ENCODE measurements around the gene CARMIL1.

Gene CARMIL1

DNA sequence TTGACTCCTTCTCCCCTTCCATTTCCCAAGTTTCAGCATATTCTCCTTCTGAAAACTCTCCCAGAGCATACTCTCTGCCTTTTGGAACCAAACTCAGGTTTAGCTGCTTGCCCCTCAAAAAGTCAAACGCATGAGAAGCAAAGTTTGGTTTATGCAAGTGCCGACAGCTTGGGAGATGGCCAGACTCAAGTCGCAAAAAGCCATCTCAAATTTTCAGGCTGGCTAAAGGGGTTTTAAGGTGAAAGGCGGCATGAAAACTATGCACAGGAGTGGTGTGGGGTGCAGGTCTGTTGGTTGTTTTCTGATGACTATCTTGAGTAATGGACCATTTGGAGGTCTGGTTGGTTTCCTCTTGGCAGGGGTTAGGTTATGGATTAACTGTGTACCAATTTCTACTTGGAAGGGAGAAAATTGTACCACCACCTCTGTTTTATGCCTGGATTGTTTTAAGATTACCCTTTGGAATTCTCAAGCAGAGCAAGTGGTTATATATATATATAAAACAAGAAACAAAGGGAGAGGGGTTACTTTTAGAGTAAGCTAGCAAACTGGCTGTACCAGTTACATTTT is 320.4 kb downstream of the CARMIL1 start:
- DNase-seq (ENCODE audit: low read depth), result no peak
- TF ChIP-seq, protein P1, sequence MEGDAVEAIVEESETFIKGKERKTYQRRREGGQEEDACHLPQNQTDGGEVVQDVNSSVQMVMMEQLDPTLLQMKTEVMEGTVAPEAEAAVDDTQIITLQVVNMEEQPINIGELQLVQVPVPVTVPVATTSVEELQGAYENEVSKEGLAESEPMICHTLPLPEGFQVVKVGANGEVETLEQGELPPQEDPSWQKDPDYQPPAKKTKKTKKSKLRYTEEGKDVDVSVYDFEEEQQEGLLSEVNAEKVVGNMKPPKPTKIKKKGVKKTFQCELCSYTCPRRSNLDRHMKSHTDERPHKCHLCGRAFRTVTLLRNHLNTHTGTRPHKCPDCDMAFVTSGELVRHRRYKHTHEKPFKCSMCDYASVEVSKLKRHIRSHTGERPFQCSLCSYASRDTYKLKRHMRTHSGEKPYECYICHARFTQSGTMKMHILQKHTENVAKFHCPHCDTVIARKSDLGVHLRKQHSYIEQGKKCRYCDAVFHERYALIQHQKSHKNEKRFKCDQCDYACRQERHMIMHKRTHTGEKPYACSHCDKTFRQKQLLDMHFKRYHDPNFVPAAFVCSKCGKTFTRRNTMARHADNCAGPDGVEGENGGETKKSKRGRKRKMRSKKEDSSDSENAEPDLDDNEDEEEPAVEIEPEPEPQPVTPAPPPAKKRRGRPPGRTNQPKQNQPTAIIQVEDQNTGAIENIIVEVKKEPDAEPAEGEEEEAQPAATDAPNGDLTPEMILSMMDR (IDR thresholded peaks at IDR 0.05; ENCODE audit: control insufficient read depth, insufficient read depth, low read depth, low read length, missing control alignments), result no peak
- H3K4me3 ChIP-seq (ENCODE audit: control insufficient read depth, low read depth, low read length), result no peak overlapping the region

DNA sequence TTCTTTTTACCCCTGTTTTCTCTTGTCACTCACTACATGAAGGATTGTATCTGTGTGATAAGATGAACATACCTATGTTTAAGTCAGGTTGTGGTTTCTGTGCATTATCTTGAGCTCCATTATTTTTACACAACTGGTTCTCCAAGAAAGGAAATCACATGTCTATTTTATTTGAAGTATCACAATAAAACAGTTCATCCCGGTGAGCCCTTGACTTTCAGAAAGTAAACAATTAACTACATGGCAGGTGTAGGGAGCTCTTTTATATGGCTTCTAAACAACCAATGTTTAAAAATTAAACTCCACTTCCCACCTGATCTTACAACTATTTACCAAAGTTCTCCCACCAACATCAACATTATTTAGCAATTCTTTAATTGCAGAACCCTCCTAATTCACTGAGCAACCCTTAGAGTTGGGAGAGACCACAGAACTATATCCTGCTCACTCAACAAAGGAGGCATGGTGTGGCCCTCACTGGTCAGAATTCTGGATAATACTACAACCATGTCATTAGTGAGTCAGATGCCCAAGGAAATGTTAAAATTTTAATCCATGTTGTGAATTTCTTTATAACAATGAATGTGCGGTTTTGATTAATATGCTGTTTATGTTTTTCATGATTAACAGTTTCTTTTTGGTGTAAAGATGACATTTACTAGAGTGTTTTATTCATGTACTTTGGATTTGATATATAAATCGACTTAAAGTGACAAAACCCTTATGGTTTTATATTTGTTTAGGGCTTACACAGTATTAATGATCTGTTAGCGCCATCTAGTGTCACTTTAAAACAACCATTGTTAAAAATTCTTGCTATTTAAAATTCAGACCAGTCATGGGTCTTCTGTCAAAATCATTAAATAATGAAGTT is 322.9 kb downstream of the CARMIL1 start:
- no peak overlapping the region for H3K4me3 ChIP-seq (ENCODE audit: control insufficient read depth, low read depth, low read length)
- TF ChIP-seq, protein P1 (IDR thresholded peaks at IDR 0.05; ENCODE audit: control insufficient read depth, insufficient read depth, low read depth, low read length, missing control alignments), result peak; percentile 40
- peak; percentile 25 for DNase-seq (ENCODE audit: low read depth)

DNA sequence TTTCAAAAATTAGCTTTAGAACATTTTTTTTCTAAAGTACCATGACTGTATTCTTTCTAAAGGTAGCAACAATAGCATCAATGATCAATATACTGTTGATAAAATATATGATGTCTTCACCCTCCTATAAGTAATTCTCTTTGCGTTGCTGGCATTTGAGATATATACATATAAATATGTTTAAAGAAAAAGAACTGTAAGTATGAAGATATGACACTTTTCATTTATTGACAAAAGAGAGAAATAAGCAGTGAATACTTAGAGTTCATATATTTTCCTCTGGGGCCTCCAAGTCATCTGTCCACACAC is 323.5 kb downstream of the CARMIL1 start:
- TF ChIP-seq, protein P1 (IDR thresholded peaks at IDR 0.05; ENCODE audit: control insufficient read depth, insufficient read depth, low read depth, low read length, missing control alignments), result no peak
- H3K4me3 ChIP-seq (ENCODE audit: control insufficient read depth, low read depth, low read length), result no peak overlapping the region
- no peak for DNase-seq (ENCODE audit: low read depth)

DNA sequence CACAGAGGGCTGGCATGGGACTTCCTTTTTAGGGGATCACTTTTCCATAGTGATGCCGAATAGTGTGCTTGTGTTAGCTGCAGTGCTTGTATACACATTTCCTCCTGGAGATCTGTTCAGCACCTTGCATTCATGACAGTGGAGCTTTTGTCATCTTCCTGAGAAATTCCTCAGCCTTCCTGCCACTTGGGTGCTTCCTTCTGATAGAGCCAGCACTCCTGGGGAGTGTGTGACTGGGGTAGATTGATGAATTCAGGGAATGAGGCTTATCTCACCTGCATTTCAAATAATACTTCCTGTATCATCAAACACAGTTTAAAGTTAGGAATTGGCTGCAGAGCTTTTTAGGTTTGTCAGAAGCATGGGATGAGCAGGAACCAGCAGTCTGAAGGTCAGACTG is 324.1 kb downstream of the CARMIL1 start:
- no peak for DNase-seq (ENCODE audit: low read depth)
- no peak overlapping the region for H3K4me3 ChIP-seq (ENCODE audit: control insufficient read depth, low read depth, low read length)
- TF ChIP-seq, protein P1 (IDR thresholded peaks at IDR 0.05; ENCODE audit: control insufficient read depth, insufficient read depth, low read depth, low read length, missing control alignments), result no peak

DNA sequence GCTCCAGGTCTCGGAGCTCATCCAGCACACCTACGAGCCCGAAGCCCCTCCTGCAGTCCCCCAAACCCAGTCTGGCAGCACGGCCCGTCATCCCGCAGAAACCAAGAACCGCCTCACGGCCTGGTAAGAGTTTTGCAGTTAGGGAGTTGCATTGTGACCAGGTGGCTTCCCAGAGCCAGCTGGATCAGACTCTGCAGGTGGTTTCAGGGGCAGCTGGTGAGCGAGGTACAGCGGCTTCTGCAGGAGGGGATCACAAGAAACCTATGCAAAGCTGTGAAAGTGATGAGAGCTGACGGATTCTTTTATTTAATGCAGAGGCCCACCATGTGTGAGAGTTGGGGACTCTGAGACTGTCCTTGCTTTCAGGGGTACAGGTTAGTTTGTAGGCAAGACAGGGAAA is 327.0 kb downstream of the CARMIL1 start:
- no peak overlapping the region for H3K4me3 ChIP-seq (ENCODE audit: control insufficient read depth, low read depth, low read length)
- DNase-seq (ENCODE audit: low read depth), result no peak
- TF ChIP-seq, protein P1 (IDR thresholded peaks at IDR 0.05; ENCODE audit: control insufficient read depth, insufficient read depth, low read depth, low read length, missing control alignments), result no peak

DNA sequence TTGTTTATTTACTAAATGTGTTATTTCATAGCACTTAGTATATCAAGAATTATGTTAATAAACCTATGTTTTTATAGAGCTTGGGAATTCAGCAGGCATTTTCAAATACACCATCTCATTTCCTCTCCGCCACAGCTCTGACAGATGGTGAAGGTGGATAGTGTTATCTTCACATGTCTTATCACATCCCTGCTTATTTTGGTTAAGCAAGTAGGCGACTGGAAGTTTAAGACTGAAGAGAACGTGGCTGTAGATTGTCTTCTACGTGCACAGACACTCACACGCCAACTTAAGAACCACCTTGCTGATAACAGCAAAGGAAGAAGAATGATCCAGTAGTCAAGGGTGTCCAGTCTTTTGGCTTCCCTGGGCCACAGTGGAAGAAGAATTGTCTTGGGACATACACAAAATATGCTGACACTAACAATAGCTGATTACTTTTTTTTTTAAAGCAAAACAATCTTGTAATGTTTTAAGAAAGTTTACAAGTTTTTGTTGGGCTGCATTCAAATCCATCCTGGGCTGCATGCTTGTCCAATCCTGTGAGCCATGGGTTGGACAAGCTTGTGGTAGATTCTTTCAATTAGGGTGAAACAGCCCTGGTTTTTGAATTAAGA is 329.5 kb downstream of the CARMIL1 start:
- DNase-seq (ENCODE audit: low read depth), result no peak
- TF ChIP-seq, protein P1 (IDR thresholded peaks at IDR 0.05; ENCODE audit: control insufficient read depth, insufficient read depth, low read depth, low read length, missing control alignments), result no peak
- H3K4me3 ChIP-seq (ENCODE audit: control insufficient read depth, low read depth, low read length), result no peak overlapping the region

Data from AG09309 (cell line).